Middle frontal gyrus (tissue), 1 donor: ENCODE measurements around the gene KCNMB4.

Experiments
- DNase-seq: peaks from one replicate; pipeline ENCODE4 v3.0.0-alpha.2; 2015; ENCODE audit warnings: low spot score; ENCODE audit errors: extremely low spot score

Gene KCNMB4

DNA sequence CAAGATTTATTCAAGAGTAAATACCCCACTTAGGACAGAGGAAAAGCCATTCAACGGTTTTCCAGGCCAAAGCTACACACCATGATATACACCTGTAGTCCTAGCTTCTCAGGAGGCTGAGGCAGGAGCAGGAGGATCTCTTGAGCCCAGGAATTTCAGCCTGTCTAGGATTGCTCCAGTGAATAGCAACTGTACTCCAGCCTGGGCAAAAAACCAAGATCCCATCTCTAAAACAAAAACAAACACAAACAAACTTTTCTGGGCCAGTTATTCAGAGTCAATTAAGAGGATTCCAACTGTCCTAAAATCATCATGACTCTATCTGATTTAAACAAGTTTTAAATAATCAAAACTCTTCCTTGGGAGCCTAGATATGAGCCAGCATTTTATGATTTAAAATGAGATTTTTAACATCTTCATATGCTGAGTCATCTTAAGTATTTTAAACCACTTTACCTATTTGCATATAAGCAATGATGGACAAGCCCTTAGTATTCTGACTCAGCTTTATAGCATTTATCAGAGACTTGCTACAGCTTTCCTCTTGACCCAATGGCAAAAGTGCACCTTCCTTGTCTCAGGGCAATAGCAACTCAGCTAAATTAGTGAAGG is 77.1 kb downstream of the KCNMB4 start:
- no peak for DNase-seq

GRCh38 chr12:70444903-70445302 is 78.8 kb downstream of the KCNMB4 start:
- no peak for DNase-seq

DNA sequence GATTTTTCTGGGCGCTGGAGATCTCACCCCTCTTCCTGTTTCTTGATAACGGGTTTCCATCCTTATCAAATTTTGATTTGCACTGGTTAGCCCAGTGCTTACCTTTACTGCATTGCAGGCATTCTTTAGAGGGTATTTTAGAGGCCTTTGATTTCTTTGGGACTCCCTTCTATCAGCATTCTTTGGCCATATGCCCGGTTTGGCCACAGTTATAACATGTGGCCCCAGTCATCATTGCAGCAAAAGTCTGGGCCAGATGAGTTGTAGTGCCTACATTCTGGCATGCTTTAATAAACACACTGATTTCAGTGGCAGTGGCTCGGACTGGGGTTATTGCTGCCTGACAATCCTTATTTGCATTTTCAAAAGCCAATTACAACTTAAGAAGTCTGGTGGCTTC is 82.3 kb downstream of the KCNMB4 start:
- DNase-seq: no peak

DNA sequence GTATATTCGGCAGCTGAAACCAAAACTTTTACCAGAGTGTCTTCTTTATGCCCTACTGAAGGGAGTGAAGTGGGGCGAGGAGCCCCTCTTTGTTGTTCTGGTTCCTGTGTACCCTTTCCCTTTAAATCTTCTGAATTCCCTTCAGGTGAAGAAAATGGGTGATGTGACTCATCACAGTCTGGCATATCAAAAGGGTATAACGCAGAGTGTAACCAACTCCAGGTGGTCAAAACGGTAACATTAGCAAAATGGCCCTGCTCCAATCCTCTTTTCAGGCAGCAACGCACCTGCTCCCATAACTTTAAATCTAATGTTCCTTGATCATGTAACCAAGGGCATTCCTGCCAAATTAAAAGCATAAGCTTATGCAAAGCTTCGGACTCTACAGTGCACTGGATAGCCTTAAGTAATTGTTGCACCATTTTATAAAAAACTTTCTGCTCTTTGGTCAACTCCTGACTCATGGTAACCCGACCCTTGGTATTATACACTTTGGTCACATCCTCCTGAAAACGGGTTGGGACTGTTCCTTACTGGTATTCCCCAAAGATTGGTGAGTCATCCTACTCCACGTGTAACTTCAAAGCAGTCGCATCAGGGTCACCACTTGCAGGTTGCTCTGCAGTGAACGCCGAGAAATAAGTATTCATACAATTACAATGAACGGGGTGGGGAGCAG is 83.1 kb downstream of the KCNMB4 start:
- no peak for DNase-seq

DNA sequence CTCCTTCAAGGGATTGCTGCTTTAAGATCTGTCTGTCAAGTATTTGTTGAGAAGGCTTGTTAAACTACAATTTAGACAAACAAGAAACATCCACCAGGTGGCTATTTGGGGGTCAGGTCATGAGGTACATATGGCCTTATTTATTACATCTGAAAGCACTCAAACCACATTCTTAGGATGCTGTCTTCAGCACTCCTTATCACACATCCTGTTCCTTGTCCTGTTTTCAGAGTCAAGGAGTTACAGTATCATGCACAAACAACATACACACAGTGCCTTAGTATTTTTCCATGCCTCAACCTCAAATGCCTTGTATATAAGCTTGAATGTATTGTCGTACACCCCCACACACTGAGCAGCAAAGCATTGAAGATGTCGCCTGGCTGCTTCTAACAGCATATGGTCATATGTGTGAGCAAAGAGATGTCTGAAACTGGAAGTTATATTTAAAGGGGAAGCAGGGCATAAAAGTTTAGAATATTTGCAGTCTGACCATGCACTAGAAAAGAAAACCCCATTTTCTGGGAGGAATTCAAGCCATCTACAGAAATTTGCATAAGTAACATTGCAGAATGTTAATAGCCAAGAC is 83.8 kb downstream of the KCNMB4 start:
- DNase-seq: no peak

- DNase-seq: no peak
These were observed 85.4 kb downstream of the KCNMB4 start for GRCh38 chr12:70451528-70451927.

DNA sequence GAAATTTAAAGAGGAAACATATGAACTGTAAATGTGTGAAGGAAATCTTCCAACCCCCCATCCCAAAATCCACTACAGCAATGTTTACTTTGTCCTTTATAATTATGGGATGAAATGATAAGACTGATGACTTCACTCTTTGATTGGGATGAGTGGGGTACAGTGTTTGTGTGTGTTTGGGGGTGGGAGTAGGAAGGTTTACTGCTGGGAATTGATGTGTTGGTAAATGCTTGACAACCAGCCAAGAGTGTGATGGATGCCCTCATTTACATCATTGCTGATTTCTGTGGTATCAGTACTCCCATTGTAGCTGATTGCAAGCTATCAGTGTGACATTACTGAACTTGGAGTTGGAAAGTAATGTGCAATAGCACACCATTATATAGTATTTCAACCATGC is 90.9 kb downstream of the KCNMB4 start:
- DNase-seq: no peak

- no peak for DNase-seq
These were observed 93.7 kb downstream of the KCNMB4 start for GRCh38 chr12:70459786-70460185.

- DNase-seq: no peak
These were observed 97.9 kb downstream of the KCNMB4 start for GRCh38 chr12:70463997-70464396.

- DNase-seq: no peak
These were observed 100.7 kb downstream of the KCNMB4 start for GRCh38 chr12:70466753-70467152.

DNA sequence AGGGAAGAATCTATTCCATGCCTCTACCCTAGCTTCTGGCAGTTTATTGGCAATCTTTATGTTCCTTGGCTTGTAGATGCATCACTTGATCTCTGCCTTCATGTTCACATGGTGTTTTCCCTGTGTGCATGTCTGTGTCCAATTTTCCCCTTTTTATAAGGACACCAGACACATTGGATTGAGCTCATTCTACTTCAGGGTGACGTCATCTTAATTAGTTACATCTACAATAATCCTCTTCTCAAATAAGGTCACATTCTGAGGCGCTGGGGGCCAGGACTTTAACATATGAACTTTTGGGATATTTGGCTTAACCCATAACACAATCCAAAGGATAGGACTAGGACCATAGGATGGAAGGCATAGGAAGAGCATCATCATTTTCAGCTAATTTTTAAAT is 101.4 kb downstream of the KCNMB4 start:
- DNase-seq: no peak

GRCh38 chr12:70467918-70468733 is 102.0 kb downstream of the KCNMB4 start:
- no peak for DNase-seq

GRCh38 chr12:70468741-70469140 is 102.7 kb downstream of the KCNMB4 start:
- no peak for DNase-seq

DNA sequence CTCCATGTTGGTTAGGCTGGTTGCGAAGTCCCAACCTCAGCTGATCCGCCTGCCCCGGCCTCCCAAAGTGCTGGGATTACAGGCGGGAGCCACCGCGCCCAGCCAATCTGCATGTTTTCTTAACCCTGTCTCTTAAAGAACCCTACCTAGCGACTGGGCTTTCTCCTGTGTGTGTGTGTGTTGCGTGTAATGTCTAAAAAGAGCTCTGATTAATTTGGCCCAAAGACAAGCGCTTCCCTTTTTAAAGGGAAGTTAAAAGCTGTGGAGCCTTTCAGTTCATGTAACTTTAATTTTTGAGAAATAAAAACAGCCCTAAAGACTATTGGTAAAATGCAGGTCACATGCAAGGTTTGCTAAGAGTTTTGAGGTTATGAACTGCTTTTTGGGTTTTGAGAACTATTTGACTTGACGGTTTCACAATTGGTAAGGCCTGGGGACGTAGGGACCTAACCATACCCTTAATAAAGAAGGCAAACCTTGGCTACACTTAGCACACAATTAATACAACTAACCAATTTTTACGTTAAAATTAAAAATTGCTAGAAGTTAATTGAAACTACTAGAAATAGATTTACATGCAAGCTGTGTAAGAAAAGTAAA is 103.2 kb downstream of the KCNMB4 start:
- no peak for DNase-seq

DNA sequence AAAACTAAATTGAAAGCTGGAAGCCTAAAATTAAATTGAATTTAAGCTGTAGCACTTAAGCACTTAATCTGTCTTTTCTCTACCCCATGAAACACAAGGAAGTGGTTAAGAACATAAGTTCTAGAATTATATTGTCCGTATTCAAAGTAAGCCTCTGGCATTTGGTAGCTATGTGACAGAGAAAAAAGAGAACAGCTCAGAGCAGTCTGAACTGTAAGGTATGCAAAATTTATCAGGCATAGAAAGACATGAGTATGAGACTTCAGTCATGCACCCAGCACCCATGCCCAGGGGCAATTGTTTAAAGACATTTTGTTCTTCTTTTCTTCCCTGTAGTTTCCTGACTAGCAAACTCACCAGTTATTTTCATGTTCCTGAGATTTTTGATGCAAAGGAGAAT is 116.7 kb downstream of the KCNMB4 start:
- no peak for DNase-seq
